Thyroid gland (tissue), 4 donors: ENCODE results near the gene C5orf24. TPM values are rescaled to one million over a fixed set of nuclear protein-coding genes. Genes with fewer than 3 reads are reported as not detected.

ENCODE experiments used
- DNase-seq, 2 donors: peaks; one replicate each; pipeline ENCODE4 v3.0.0-alpha.2; 2019
- H3K27ac ChIP-seq, 3 donors: fragments of 200-600 bp; sonication (generic); 1 replicate in 2 of 3; 2 replicates in 1 of 3; pipeline ENCODE4 v1.5.1; 2016 to 2019; ENCODE audit warnings: mild to moderate bottlenecking in 1 of 3, moderate library complexity in 1 of 3
- H3K27me3 ChIP-seq: fragments of 200-600 bp; sonication (generic); one replicate; pipeline ENCODE4 v1.5.1; 2019
- H3K36me3 ChIP-seq, 2 donors: fragments of 200-600 bp; sonication (generic); one replicate each; pipeline ENCODE4 v1.5.1; 2016 to 2019
- H3K4me1 ChIP-seq, 2 donors: fragments of 200-600 bp; sonication (generic); one replicate each; pipeline ENCODE4 v1.5.1; 2017 to 2019
- H3K4me3 ChIP-seq, 3 donors: fragments of 200-600 bp; sonication (generic); replicated peaks in 1 of 3; 1 replicate in 2 of 3; 2 replicates in 1 of 3; pipeline ENCODE4 v1.5.1; 2016; ENCODE audit warnings: mild to moderate bottlenecking in 1 of 3
- H3K9me3 ChIP-seq: fragments of 200-600 bp; sonication (generic); one replicate; pipeline ENCODE4 v1.5.1; 2017
- CTCF ChIP-seq, 6 experiments: fragments of 200-600 bp in 3 of 6; fragments of 450-650 bp in 3 of 6; sonication (generic) in 3 of 6; IDR thresholded peaks; one replicate each; pipeline ENCODE4 v1.5.1; 2016 to 2019; ENCODE audit warnings: antibody characterized with exemption in 6 of 6, mild to moderate bottlenecking in 2 of 6, inconsistent platforms in 1 of 6, moderate library complexity in 1 of 6
- POLR2A ChIP-seq, 2 donors: fragments of 450-650 bp; IDR thresholded peaks; one replicate each; pipeline ENCODE4 v1.6.1; 2017; ENCODE audit warnings: antibody characterized with exemption in 2 of 2, mild to moderate bottlenecking in 2 of 2, moderate library complexity in 1 of 2
- WGBS, 2 donors: methylation state at CpG; one replicate each; pipeline ENCODE4 v1.1.5; 2017; 5-methylcytosine and 5-hydroxymethylcytosine counted together
- intact Hi-C: fragments of 100-400 bp; cut with DNase I; formaldehyde crosslinking; loops from one replicate; pipeline ENCODE4 v1.15.1; 2023
- total RNA-seq, 4 donors: library from RNA; depleted of rRNA; stranded (reverse); fragments of >200 nt; gene quantifications; one replicate each; pipeline ENCODE4 v1.2.3, GENCODE V29; 2016

The C5orf24 gene
- total RNA-seq, 4 donors from 2014 or later: 52.5 to 66.6 (median 61.0) TPM

- no peaks in the 10 kb centered on the region for H3K4me1 ChIP-seq
- WGBS, 2 donors: 95% methylated on average over 7 of the region's 7 CpGs
- TF ChIP-seq CTCF (IDR thresholded peaks at IDR 0.05) (no peak), POLR2A (IDR thresholded peaks at IDR 0.05) (no peak)
- no peak overlapping the region for H3K27ac ChIP-seq
- intact Hi-C loops: no loop called here
- no peak overlapping the region for H3K4me3 ChIP-seq
- H3K36me3 ChIP-seq: peaks cover 6 to 13% of the 10 kb centered on the region in 2 donors
- no peaks in the 10 kb centered on the region for H3K27me3 ChIP-seq
- no peaks in the 10 kb centered on the region for H3K9me3 ChIP-seq
- no peak for DNase-seq
These were observed 48.2 kb downstream of the C5orf24 start for GRCh38 chr5:134893748-134894505.

GRCh38 chr5:134902071-134902801 is 56.5 kb downstream of the C5orf24 start:
- 88% methylated on average over 10 of the region's 10 CpGs for WGBS, 2 donors
- Histone ChIP-seq H3K27me3 (no peaks in the 10 kb centered on the region), H3K4me3 (no peak overlapping the region), H3K27ac (no peak overlapping the region), H3K4me1 (no peaks in the 10 kb centered on the region), H3K9me3 (no peaks in the 10 kb centered on the region), H3K36me3 (peaks cover 7 to 17% of the 10 kb centered on the region in 2 donors)
- intact Hi-C loops: loop anchor here (10.0 kb wide), 2 partner anchors 57 to 167 kb away; partner anchors contain the start of genes C5orf24 and CAMLG
- no peak for DNase-seq
- no peak for TF ChIP-seq CTCF (IDR thresholded peaks at IDR 0.05)

DNA sequence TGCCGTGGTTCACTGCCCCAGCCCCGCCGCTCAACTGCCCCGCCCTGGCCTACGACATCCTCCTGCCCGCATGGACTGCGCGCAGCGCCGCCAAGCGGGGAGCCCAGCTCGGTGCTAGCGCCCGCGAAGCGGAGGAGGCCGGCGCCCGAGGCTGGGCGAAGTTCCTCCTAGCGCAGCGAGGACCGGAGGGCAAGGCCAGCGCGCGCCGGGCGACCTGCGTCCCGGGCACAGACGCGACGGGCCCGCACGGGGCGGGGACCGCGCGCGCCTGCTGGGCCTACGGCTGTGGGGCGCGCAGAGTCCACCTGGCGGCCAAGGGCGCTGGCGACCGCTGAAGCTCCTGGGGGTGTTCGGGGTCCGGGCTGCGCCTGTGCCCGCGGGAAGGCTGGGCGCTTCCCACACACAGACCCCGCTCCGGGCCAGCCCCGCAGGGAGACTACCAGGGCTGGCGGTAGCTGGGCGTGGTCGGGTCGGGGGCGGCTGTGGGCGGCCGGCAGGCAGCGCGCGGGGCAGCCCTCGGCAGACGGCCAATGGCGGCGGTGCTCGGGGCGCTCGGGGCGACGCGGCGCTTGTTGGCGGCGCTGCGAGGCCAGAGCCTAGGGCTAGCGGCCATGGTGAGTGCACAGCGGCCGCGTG is 59.0 kb downstream of the C5orf24 start, which contains the start of gene PCBD2:
Gene PCBD2, plus strand, starts transcription at position 522 of the 636 bp plus-strand sequence. Its CDS starts 9 bp downstream, at position 531.
- peak within 1 kb of the TSS; percentile 83 to 98 (median 84) for H3K27ac ChIP-seq
- peak; percentile 89 to 92 for DNase-seq
- no peaks in the 10 kb centered on the region for H3K9me3 ChIP-seq
- peak within 1 kb of the TSS; percentile 68 to 92 (median 75) for H3K4me3 ChIP-seq
- peak in 1 of 2 donors; percentile 60 for TF ChIP-seq POLR2A (IDR thresholded peaks at IDR 0.05)
- TF ChIP-seq CTCF (IDR thresholded peaks at IDR 0.05): peak; percentile 56 to 98 (median 84)
- intact Hi-C loops: loop anchor here (10.0 kb wide), 2 partner anchors 60 to 170 kb away; partner anchors contain the start of genes C5orf24 and CAMLG
- H3K4me1 ChIP-seq: no peaks in the 10 kb centered on the region
- peaks cover 3 to 8% of the 10 kb centered on the region in 2 donors for H3K36me3 ChIP-seq
- WGBS, 2 donors: 0% methylated on average over 4 to 11 of the region's 84 CpGs
- H3K27me3 ChIP-seq: no peaks in the 10 kb centered on the region

- Histone ChIP-seq H3K36me3 (peaks cover 0 to 1% of the 10 kb centered on the region in 2 donors), H3K27me3 (no peaks in the 10 kb centered on the region), H3K27ac (peak overlapping the region; percentile 83 to 98 (median 84)), H3K4me3 (peak overlapping the region; percentile 68 to 92 (median 75)), H3K4me1 (no peaks in the 10 kb centered on the region), H3K9me3 (no peaks in the 10 kb centered on the region)
- TF ChIP-seq POLR2A (IDR thresholded peaks at IDR 0.05): no peak
- peak; percentile 55 to 90 (median 72) for TF ChIP-seq CTCF (IDR thresholded peaks at IDR 0.05)
- intact Hi-C loops: loop anchor here (10.0 kb wide), 2 partner anchors 61 to 171 kb away; partner anchors contain the start of genes C5orf24 and CAMLG
- peak; percentile 58 to 67 for DNase-seq
- 0 to 1% methylated on average over 24 to 37 of the region's 54 CpGs for WGBS, 2 donors
These were observed 59.7 kb downstream of the C5orf24 start for GRCh38 chr5:134905246-134905996.
